Nephron progenitor cell (in vitro differentiated cells): ENCODE data around the gene SNURF.
"Not testable (repeated sequence)": the region's sequence is repeated elsewhere in the genome, so short reads cannot be mapped to it uniquely, and the experiment has no call there.

Experiments used
- DNase-seq: peaks from one replicate; pipeline ENCODE4 v3.0.0; 2021
- H3K27ac Mint-ChIP-seq: 2 replicates; pipeline ENCODE4 v1.8.0; 2021; ENCODE audit warnings: mild to moderate bottlenecking, moderate library complexity, mixed read lengths
- H3K27me3 Mint-ChIP-seq: 2 replicates; pipeline ENCODE4 v1.8.0; 2021; ENCODE audit warnings: mild to moderate bottlenecking, low read depth, mixed read lengths; ENCODE audit not compliant: poor library complexity
- H3K36me3 Mint-ChIP-seq: 2 replicates; pipeline ENCODE4 v1.8.0; 2021; ENCODE audit warnings: low read depth, mixed read lengths
- H3K4me1 Mint-ChIP-seq: 2 replicates; pipeline ENCODE4 v1.8.0; 2021; ENCODE audit warnings: mixed read lengths
- H3K4me3 Mint-ChIP-seq: 2 replicates; pipeline ENCODE4 v1.8.0; 2021; ENCODE audit warnings: mild to moderate bottlenecking, moderate library complexity, mixed read lengths
- H3K9me3 Mint-ChIP-seq: 2 replicates; pipeline ENCODE4 v1.8.0; 2021; ENCODE audit warnings: mild to moderate bottlenecking, moderate library complexity, mixed read lengths
- CTCF ChIP-seq: fragments of 200-600 bp; sonication (generic); IDR thresholded peaks from 2 replicates; pipeline ENCODE4 v1.5.0; 2021; ENCODE audit warnings: antibody characterized with exemption

Gene SNURF, protein sequence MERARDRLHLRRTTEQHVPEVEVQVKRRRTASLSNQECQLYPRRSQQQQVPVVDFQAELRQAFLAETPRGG

GRCh38 chr15:24954783-24955530 is at the start of gene SNURF, which contains the start of gene SNRPN:
Gene SNURF (plus strand): TSS chr15:24954987. CDS start chr15:24955049, 62 bp downstream.
Gene SNRPN (plus strand): TSS chr15:24954987. CDS start chr15:24974454, 19,467 bp downstream.
- Mint-ChIP-seq H3K4me1 (peaks cover 20% of the 10 kb centered on the region), H3K36me3 (peaks cover 23% of the 10 kb centered on the region), H3K27ac (peak within 1 kb of the TSS; percentile 97), H3K4me3 (peak within 1 kb of the TSS; percentile 92), H3K9me3 (peaks cover 60% of the 10 kb centered on the region), H3K27me3 (no peaks in the 10 kb centered on the region)
- no peak for TF ChIP-seq CTCF
- DNase-seq: peak; percentile 77

GRCh38 chr15:24916305-24917009 is 38.3 kb upstream of the SNURF start:
- DNase-seq: no peak
- no peaks in the 10 kb centered on the region for H3K4me1 Mint-ChIP-seq

GRCh38 chr15:24917431-24917830 is 37.4 kb upstream of the SNURF start:
- TF ChIP-seq CTCF: no peak
- H3K36me3 Mint-ChIP-seq: peaks cover 21% of the 10 kb centered on the region
- DNase-seq: no peak
- H3K27me3 Mint-ChIP-seq: peaks cover 3% of the 10 kb centered on the region
- no peak overlapping the region for H3K27ac Mint-ChIP-seq
- no peak overlapping the region for H3K4me3 Mint-ChIP-seq
- H3K4me1 Mint-ChIP-seq: no peaks in the 10 kb centered on the region
- H3K9me3 Mint-ChIP-seq: peaks cover 58% of the 10 kb centered on the region

More at GRCh38 chr15:24916305-24917009, 38.3 kb upstream of the SNURF start:
- TF ChIP-seq CTCF: no peak
- Mint-ChIP-seq H3K27me3 (peaks cover 3% of the 10 kb centered on the region), H3K27ac (no peak overlapping the region), H3K9me3 (peaks cover 62% of the 10 kb centered on the region), H3K4me3 (no peak overlapping the region), H3K36me3 (peaks cover 21% of the 10 kb centered on the region)

- no peak overlapping the region for H3K4me3 Mint-ChIP-seq
- peaks cover 14% of the 10 kb centered on the region for H3K36me3 Mint-ChIP-seq
- H3K9me3 Mint-ChIP-seq: peaks cover 57% of the 10 kb centered on the region
- no peak for DNase-seq
- no peak overlapping the region for H3K27ac Mint-ChIP-seq
- no peak for TF ChIP-seq CTCF
- H3K27me3 Mint-ChIP-seq: peaks cover 3% of the 10 kb centered on the region
- no peaks in the 10 kb centered on the region for H3K4me1 Mint-ChIP-seq
Measured at GRCh38 chr15:24919446-24919845, 35.3 kb upstream of the SNURF start.

DNA sequence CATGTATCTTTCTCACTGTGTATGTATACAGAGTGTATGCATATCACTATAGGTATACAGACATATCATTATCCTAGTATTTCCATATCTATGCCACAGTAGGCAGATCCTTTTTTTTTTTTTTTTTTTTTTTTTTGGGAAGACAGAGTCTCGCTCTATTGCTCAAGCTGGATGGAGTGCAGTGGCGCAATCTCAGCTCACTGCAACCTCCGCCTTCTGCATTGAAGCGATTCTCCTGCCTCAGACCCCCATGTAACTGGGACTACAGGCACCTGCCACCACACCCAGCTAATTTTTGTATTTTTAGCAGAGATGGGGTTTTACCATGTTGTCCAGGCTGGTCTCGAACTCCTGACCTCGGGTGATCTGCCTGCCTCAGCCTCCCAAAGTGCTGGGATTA is 32.0 kb upstream of the SNURF start:
- H3K27ac Mint-ChIP-seq, H3K36me3 Mint-ChIP-seq, H3K27me3 Mint-ChIP-seq, H3K4me1 Mint-ChIP-seq, DNase-seq, H3K4me3 Mint-ChIP-seq: not testable (repeated sequence)
- H3K9me3 Mint-ChIP-seq: peaks cover 36% of the 10 kb centered on the region

DNA sequence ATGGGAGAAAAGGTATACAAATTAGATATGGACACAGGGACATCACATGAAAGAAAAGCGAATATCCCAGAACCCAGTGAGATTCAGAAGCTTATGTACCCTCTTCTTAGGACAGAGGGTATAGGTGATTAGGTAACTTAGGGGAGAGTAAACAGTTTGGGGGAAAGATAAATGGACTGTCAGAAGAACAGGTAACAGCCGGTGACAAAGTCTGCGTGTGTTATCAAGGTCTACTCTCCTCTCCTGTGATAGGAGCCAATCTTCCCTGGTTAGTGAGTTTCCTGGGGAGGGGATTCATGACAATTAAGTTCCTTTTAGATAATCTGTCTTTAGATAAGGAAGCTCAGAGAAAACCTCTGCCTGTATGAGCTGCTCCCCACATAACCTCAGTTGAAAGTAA is 30.6 kb upstream of the SNURF start:
- Mint-ChIP-seq H3K4me1 (no peaks in the 10 kb centered on the region), H3K9me3 (peaks cover 44% of the 10 kb centered on the region), H3K27ac (no peak overlapping the region), H3K27me3 (peaks cover 3% of the 10 kb centered on the region), H3K36me3 (peaks cover 8% of the 10 kb centered on the region), H3K4me3 (no peak overlapping the region)
- no peak for DNase-seq
- no peak for TF ChIP-seq CTCF
